Central memory CD4-positive, alpha-beta T cell (primary cell): ENCODE results near the gene ZNF219.
A peak's percentile ranks its signal among the peaks of the same experiment; 100 is the strongest.

Experiments used
- DNase-seq: peaks from one replicate; pipeline ENCODE4 v3.0.0; 2022

ZNF219 gene

DNA sequence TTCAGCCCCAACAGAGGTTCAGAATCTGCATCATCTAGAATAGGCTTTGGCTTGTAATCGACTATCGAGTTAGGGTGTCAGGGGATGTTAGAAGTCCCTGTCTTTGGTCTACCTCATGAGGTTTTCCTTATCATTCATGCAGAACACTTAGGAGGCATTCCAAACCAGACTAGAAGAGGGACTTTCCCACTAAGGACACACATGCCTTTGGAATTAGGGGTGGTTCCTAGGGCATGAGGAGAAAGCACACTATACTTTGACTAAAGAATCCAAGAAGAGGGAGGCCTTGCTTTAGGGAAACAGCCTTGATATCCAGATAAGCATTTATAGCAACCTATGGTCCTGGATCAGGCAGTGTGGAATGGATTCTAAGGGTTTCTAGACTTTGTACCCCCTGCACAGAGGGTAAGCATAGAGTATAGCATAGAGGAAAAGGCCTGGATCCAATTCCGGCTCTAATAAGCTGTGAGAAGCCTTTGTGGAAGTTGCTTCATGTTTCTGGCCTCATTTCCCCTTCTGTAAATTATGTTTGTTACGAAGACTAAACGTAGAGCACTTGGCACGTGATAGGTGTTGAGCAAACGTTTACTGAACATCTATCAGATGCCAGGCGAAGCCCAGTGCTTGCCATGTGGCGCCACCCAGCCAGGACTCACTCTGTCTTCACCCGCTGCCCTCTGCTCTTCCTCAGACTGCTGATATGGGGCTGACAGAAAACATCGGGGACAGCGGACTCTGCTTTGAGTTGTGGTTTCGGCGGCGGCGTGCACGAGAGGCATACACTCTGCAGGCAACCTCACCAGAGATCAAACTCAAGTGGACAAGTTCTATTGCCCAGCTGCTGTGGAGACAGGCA, 13.2 kb downstream of the ZNF219 start:
- no peak for DNase-seq

DNA sequence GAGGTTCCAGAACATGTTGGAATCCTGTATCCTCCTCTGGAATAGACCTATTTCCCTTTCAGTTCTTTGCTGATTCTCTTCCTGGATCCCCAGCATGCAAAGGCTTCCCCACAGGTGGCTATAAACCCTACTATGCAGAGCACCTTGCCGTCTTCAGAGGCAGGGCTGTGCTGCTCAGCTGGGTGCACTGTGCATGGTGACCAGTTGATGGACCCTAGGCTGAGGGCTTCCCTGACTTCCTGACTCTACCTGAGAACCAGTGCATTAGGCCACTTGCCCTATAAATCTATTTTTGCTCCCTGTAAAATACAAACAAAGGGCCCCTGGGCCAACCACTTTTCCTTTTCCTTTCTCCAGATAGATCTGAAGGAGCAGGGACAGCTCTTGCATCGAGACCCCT, 14.1 kb downstream of the ZNF219 start:
- no peak for DNase-seq

DNA sequence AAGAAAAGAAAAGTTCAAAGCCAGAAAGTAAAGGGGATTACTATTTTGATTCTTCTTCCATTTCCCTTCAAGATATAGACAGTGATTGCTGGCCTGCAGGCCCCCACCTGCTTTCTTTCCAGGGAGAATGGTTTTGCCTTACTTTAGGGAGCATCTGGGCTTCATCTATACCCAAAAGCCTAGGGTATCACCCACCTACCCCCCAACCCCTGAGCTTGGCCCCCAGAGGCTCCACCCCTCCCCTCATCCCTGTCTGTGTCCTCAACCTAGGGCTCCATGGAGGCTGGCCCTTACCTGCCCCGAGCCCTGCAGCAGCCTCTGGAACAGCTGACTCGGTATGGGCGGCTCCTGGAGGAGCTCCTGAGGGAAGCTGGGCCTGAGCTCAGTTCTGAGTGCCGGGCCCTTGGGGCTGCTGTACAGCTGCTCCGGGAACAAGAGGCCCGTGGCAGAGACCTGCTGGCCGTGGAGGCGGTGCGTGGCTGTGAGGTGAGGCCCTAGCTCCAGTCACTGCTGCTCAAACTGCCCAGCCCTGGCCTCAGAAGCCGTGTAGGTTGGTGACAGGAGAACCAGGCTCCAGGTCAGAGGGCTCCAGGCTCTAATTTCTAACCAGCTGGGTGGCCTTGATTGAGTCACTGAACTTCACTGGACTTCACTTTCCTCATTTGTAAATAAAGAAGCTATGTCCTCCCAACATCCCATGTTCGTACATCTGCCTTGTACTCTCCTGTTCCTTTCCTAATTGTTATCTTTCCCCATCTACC, 14.7 kb downstream of the ZNF219 start:
- no peak for DNase-seq

DNA sequence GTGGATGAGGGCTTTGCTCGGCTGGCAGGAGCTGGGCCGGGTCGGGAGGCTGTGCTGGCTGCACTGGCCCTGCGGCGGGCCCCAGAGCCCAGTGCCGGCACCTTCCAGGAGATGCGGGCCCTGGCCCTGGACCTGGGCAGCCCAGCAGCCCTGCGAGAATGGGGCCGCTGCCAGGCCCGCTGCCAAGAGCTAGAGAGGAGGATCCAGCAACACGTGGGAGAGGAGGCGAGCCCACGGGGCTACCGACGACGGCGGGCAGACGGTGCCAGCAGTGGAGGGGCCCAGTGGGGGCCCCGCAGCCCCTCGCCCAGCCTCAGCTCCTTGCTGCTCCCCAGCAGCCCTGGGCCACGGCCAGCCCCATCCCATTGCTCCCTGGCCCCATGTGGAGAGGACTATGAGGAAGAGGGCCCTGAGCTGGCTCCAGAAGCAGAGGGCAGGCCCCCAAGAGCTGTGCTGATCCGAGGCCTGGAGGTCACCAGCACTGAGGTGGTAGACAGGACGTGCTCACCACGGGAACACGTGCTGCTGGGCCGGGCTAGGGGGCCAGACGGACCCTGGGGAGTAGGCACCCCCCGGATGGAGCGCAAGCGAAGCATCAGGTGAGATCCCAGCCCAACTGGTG, 16.8 kb downstream of the ZNF219 start:
- no peak for DNase-seq

DNA sequence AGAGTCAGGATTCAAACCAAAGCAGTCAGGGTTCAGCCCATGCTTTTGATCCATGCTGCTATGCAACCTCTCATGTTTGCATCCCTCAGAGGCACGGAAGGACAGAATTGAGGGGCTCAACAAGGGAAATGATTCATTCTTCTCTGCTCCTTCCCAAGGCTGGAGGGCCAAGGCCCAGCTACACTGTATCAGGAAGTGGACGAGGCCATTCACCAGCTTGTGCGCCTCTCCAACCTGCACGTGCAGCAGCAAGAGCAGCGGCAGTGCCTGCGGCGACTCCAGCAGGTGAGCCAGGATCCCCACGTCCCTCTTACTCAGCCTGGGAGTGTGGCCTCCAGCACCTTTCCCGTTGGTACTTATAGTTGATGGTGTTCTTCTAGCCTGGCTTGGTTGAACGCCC, 19.7 kb downstream of the ZNF219 start:
- no peak for DNase-seq

DNA sequence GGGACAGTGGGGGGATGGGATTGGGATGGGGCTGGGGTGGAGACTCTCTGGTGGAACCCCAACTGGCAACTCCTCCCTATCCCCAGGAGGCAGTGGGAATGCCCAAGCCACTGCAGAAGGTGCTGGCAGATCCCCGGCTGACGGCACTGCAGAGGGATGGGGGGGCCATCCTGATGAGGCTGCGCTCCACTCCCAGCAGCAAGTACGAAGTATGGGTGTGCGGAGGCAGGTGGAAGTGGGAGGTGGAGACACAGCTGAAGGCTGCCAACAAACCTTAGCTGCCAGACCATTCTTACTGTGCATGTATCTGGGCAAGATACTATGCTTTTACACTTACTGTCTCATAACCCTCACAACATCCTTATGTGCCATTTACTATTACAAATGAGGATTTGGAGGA, 20.2 kb downstream of the ZNF219 start:
- no peak for DNase-seq

DNA sequence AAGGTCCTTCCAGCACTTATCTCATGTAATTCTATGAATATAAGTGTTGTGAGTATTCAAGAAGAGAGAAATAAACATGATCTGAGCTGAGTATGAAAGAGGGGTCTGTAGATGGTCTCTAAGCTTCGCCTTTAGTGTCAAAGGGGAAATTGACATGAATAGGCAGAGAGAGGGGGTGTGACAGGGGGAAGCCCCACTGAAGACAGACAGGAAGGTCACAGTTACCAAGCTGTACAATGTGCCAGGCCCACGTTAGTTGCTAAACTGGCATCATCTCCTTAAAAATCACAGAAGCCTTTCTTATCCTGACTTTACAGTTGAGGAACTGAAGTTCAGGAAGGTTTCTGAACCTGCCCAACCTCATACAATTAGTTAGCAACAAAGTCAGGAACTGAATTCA, 20.8 kb downstream of the ZNF219 start:
- DNase-seq = no peak

DNA sequence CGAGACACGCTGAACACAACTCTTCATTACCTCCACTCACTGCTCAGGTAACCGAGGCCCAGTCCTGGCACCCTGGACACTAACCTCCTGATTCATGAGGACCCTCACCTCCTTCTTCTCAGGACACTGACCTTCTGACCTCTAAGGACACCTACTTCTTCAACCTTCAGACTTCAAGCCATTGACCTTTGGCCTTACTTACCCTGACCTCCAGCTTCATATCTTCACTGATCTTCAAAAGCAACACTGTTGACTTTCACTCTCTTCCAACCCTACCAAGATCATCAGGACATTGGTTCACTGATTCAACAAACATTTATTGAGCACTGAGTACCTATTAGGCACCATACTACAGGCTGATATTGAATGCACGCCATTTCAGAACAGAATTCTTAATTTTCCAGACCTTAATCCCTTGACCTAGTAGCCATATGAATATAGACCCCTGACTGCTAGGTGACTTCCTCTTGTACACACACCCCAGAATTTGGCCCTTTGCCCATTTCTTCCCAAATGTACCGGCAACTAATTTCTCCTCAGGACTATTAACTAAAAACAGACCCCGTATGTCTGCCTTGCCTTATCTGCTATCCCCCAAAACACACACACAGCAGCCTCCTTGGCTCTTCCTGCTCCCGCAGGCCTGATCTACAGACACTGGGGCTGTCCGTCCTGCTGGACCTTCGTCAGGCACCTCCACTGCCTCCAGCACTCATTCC, 22.6 kb downstream of the ZNF219 start:
- no peak for DNase-seq

DNA sequence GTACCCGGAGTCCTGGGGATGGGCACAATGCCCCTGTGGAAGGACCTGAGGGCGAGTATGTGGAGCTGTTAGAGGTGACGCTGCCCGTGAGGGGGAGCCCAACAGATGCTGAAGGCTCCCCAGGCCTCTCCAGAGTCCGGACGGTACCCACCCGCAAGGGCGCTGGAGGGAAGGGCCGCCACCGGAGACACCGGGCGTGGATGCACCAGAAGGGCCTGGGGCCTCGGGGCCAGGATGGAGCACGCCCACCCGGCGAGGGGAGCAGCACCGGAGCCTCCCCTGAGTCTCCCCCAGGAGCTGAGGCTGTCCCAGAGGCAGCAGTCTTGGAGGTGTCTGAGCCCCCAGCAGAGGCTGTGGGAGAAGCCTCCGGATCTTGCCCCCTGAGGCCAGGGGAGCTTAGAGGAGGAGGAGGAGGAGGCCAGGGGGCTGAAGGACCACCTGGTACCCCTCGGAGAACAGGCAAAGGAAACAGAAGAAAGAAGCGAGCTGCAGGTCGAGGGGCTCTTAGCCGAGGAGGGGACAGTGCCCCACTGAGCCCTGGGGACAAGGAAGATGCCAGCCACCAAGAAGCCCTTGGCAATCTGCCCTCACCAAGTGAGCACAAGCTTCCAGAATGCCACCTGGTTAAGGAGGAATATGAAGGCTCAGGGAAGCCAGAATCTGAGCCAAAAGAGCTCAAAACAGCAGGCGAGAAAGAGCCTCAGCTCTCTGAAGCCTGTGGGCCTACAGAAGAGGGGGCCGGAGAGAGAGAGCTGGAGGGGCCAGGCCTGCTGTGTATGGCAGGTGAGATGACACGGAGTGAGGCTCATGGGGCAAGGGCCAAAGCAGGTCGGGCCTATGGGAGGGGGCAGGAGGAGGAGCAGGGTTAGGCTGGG, 23.8 kb downstream of the ZNF219 start:
- DNase-seq = no peak

DNA sequence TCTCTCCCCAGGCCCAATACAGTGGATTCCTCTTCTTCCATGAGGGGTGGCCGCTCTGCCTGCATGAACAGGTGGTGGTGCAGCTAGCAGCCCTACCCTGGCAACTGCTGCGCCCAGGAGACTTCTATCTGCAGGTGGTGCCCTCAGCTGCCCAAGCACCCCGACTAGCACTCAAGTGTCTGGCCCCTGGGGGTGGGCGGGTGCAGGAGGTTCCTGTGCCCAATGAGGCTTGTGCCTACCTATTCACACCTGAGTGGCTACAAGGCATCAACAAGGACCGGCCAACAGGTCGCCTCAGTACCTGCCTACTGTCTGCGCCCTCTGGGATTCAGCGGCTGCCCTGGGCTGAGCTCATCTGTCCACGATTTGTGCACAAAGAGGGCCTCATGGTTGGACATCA, 24.5 kb downstream of the ZNF219 start:
- DNase-seq = no peak

DNA sequence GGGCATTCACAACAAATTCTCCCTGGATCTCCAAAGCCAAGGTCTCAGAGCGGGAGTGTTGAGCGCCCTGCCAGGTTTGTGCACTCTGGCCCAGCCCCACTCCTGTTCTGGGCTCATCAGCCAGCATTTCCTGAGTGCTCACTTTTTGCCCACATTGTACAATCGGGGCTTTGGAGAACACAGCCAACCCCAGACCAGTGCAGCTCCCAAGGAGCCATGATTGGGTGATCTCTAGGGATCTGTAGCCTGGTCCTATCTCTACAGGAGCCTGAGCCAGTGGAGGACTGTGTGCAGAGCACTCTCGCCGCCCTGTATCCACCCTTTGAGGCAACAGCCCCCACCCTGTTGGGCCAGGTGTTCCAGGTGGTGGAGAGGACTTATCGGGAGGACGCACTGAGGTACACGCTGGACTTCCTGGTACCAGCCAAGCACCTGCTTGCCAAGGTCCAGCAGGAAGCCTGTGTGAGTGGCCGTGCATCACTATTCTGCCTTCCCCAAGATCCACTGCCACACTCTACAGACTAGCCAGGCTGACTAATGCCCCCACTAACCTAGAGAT, 25.6 kb downstream of the ZNF219 start:
- DNase-seq = no peak

DNA sequence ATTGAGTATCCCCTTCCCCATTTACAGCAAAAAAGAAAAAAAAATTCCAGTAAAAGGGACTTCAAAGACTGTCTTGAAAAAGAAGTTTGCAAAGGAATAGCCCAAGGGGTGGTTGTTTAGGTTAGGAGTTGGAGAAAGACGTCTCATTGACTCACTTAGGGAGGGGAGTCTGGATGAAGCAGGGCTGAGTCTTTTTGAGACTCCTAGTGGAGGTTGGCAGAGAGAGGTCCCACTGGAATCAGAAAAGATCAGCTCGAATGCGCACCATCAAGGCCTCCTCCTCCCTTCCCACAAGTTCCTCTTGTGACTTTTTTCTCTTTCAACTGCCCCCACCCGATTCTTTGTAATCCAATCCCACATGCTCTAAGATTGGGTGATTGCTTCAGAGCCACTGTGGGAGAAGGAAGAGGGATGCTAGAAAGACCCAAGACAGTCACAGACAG, 26.4 kb downstream of the ZNF219 start:
- no peak for DNase-seq

DNA sequence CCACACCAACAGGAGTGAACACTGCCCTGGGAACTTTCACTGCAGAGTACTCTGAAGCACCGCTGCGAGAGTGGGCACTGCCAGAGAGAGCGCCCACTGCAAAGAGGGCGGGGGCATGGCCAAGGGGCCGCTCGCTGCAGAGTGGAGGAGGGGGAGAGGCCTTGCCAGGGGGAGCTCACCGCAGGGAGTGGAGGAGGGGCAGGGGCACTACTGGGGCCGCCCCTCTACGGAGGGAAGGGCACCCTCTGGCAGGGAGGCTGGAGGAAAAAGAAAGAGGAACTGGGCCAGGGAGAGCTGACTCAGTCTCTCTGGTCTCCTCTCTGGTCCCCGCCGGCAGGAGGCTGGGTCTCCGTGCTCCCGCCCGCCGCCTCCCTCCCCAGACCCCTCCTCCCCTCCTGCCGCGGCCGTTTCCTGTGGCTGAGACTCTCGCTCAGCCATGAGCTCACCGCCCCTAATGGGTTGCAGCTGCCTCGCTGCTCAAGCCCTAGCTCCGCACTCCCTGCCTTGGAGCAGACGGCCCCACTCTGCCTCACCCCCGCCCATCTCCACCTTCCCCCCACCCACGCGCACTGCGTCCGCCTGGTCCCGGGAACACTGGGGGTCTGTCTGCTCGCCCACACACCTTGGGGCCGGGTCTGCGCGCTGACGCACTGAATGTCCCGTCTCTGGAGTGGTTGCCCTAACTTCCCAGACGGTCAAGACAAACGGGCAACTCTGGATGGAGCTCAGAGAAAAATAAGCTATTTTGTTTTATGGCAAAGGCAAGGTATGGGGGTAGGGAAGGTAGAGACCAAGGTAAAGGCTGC, 27.0 kb downstream of the ZNF219 start:
- peak; percentile 29 for DNase-seq

DNA sequence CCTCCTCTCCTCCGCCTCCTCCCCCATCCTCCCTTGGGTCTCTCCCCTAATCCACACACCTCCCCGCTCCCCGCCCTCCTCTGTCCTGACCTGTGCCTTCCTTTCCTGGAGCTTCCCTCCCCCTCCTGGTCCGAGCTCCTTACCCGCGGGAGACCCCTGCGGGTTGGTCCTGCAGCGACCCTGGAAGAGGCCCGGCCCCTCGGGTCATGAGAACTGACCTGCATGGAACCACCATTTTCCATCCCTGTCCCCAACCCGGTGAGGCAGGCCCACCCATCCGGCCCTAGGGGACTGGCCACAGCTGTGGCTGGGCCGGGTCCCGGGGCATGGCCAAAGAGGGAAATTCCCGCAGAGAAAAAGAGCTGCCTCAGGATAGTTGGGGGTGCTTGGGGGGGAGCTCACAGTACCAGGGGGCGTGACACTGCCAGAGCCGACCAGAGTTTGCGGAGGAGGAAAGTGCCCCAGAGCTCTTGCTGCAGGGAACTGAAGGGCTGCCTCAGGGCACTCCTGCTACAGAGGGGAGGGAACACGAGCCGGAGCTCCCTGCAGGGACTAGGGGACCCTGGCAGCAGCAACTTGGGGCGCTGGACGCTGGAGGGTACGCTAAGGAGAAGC, 27.7 kb downstream of the ZNF219 start:
- DNase-seq = peak; percentile 14

DNA sequence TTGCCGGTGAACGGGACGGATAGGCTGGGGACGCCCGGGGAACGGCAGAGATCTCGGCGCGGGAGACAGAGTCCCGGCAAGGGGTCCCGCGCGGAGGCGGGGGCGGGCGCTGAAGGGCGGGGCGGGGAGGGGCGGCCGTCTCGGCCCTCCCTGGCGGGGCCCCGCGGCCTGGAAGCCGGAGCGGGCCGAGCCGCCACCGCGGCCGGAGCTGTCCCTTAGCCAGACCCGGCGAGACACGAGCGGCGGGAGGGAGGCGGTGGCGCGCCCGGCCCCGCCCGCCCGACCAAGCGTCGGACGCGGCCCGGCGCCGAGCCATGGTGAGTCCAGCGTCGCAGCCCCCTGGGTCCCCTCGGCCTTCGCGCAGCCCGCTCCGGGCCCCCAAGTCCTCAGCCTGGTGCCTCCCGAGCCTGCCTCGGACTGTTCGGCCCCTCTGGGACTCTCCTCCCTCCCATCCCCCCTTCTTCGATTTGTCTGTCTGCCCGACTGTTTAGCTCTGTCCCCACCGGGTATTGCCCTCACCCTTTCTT, 28.3 kb downstream of the ZNF219 start, which contains the start of gene ARHGEF40:
ARHGEF40 (plus strand) TSS at position 222 of the 527 bp plus-strand sequence; CDS start at position 315, 93 bp downstream.
- DNase-seq = no peak

DNA sequence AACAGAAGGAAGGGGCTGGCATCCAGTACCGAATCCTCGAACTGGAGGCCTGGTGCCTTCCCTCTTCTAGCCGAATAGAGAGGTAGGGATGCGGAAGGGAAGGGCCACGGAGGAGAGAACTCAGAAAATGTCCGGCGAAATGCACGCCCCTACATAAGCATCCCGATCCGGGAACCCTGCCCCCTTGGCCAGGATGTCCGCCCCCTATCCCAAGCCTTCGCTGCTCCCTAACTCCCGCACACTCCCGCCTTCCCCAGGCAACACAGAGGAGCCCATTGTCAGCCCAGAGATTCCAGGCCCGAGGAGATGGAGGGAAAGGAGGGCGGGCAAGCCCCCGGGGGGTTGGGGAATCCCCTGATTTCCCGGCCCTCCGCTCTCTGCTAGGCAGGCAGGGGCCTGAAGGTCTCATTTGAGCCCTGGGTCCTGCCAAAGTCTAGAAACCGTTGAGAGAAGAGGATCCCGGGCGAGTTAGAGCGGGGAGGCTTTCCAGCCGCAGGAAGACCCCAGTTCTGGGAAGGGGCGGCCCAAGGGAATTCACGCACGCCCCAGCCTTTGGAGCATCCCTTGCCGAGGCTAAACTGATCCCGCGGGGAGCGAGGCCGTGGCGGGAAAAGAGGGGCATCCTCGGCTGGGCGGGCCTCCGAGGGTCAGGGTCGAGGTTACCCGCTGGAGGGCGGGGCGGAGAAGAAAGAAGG, 28.9 kb downstream of the ZNF219 start:
- peak; percentile 16 for DNase-seq

DNA sequence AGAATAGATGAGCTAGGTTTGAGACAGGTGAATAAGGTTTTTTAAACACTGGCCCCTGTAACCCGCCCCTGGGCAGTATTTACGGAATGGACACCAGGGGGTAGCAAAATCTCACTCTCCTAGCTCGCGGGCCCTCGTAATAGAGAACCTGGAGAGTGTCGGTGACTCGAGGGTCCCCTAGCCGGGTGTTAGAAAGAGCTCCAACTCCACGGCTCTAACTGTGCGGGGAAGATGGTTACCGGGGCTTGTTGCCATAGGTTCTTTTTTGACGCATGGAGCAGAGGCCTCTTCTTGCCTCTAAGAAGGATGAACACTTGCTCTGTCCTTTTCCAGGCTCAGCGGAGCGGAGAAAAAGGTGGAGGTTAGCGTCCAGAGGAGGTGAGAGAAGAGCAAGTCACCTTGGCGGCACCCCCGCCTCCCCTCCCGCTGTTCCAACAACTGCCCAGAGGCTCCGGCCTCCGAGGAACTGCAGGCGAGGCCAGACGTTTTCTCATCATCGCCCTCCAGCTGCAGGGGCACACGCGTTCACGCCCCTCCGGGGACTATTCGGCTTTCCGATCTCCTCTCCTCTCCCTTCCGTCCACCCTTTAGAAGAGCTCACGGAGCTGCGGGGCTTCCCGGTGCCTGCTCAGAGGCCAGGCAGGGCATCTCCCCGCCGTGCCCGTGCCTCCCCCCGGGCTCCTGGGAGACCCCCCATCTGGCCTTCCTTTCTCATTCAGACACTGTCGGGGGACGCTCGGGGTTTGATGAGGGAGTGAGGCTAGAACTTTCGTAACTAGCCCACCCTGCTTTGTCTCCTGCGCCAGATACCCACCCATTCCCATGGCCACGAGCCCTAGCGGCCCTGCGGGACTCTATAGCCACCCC, 29.7 kb downstream of the ZNF219 start:
- DNase-seq = peak; percentile 52

DNA sequence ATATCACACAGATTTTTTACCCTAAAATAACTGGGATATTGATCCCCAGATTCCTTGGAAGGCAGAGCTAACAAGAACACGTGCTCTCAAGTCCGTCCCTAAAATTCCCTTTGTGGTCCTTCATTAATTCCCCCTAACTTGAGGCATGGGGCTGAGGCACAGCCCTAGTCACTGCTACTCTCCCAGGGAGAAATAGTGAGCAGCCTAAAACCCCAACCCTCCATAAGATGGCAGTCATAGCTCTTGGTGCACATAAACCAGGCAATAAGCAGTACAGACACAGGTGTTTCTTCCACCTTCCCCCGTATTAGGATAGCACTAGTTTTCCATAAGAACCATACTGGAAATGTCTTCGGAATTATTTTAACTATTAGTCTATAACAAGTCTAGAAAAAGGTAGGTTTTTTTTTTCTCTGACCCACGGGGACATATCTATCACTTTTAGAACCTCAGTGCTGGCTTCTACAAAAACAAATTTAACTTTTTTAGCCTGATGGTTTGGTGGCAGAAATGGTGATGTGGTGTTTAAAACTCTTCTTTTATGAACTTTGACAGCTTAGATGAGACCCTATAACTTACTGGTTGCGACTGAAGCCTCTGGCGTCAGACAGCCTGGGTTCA, 31.5 kb downstream of the ZNF219 start:
- DNase-seq = no peak
